Loucy (cell line): ENCODE data around the gene SOCS4.

ENCODE experiments used
- H2AFZ ChIP-seq: fragments of 200-600 bp; sonication (generic); 2 replicates; pipeline ENCODE4 v1.6.0; 2016; ENCODE audit warnings: antibody characterized with exemption, mild to moderate bottlenecking, low read length, moderate library complexity
- H3F3A ChIP-seq: fragments of 200-600 bp; 2 replicates; pipeline ENCODE4 v1.6.0; 2016; ENCODE audit warnings: antibody characterized with exemption, low read depth, mild to moderate bottlenecking
- H3K27me3 ChIP-seq: fragments of 200-600 bp; sonication (generic); 2 replicates; pipeline ENCODE4 v1.6.1; 2014; ENCODE audit warnings: low read length, mild to moderate bottlenecking; ENCODE audit not compliant: insufficient read depth, poor library complexity, severe bottlenecking
- H3K36me3 ChIP-seq: fragments of 200-600 bp; sonication (generic); 2 replicates; pipeline ENCODE4 v1.6.1; 2016; ENCODE audit warnings: low read length; ENCODE audit not compliant: insufficient read depth
- H3K4me1 ChIP-seq: fragments of 200-600 bp; sonication (generic); 2 replicates; pipeline ENCODE4 v1.5.1; 2014; ENCODE audit warnings: low read length, mild to moderate bottlenecking; ENCODE audit not compliant: insufficient read depth, poor library complexity, severe bottlenecking
- H3K4me2 ChIP-seq: fragments of 200-600 bp; sonication (generic); 2 replicates; pipeline ENCODE4 v1.6.0; 2014; ENCODE audit warnings: antibody characterized with exemption, low read length, low read depth, mild to moderate bottlenecking; ENCODE audit not compliant: poor library complexity, severe bottlenecking
- H3K4me3 ChIP-seq: fragments of 200-600 bp; sonication (generic); 2 replicates; pipeline ENCODE4 v1.5.1; 2014; ENCODE audit warnings: low read length, mild to moderate bottlenecking, mixed read lengths; ENCODE audit not compliant: poor library complexity, severe bottlenecking
- H3K79me2 ChIP-seq: fragments of 200-600 bp; sonication (generic); 2 replicates; pipeline ENCODE4 v1.6.1; 2014; ENCODE audit warnings: low read length; ENCODE audit not compliant: insufficient read depth
- H3K9ac ChIP-seq: fragments of 200-600 bp; sonication (generic); 2 replicates; pipeline ENCODE4 v1.6.0; 2014; ENCODE audit warnings: mild to moderate bottlenecking, low read depth, low read length, moderate library complexity; ENCODE audit not compliant: poor library complexity, severe bottlenecking
- H3K9me2 ChIP-seq: fragments of 200-600 bp; sonication (generic); replicated peaks from 2 replicates; pipeline ENCODE4 v1.6.1; 2016; ENCODE audit warnings: low read depth, low read length, mixed read lengths
- H3K9me3 ChIP-seq: fragments of 200-600 bp; sonication (generic); 2 replicates; pipeline ENCODE4 v1.6.1; 2014; ENCODE audit warnings: mild to moderate bottlenecking, antibody characterized with exemption, low read length, low read depth; ENCODE audit not compliant: insufficient read depth
- H4K20me1 ChIP-seq: fragments of 200-600 bp; sonication (generic); 2 replicates; pipeline ENCODE4 v1.6.0; 2014; ENCODE audit warnings: antibody characterized with exemption, low read length, mild to moderate bottlenecking; ENCODE audit not compliant: insufficient read depth, poor library complexity, severe bottlenecking
- CTCF ChIP-seq: fragments of 200-600 bp; sonication (generic); conservative IDR thresholded peaks from 2 replicates; pipeline ENCODE4 v1.5.1; 2014; ENCODE audit warnings: mild to moderate bottlenecking, antibody characterized with exemption, low read length
- EZH2phosphoT487 ChIP-seq: fragments of 200-600 bp; IDR thresholded peaks from 2 replicates; pipeline ENCODE4 v1.6.1; 2018; ENCODE audit warnings: antibody characterized with exemption, mild to moderate bottlenecking, moderate library complexity, borderline replicate concordance

Gene SOCS4

GRCh38 chr14:55065411-55065810 lies 38.4 kb downstream of the SOCS4 start:
- Histone ChIP-seq H3K4me1 (no peaks in the 10 kb centered on the region), H3K4me3 (no peak overlapping the region), H2AFZ (no peak overlapping the region), H3K36me3 (peaks cover 44% of the 10 kb centered on the region; the same call in 1 of the 2 replicates), H3K79me2 (peaks cover 22% of the 10 kb centered on the region), H3F3A (no peaks in the 10 kb centered on the region), H3K4me2 (no peak overlapping the region), H3K9me3 (no peaks in the 10 kb centered on the region), H4K20me1 (peaks cover 17% of the 10 kb centered on the region), H3K27me3 (no peaks in the 10 kb centered on the region), H3K9ac (no peak overlapping the region), H3K9me2 (no peaks in the 10 kb centered on the region)
- no peak for TF ChIP-seq EZH2phosphoT487
- TF ChIP-seq CTCF = no peak

- H3K9me3 ChIP-seq = no peaks in the 10 kb centered on the region
- H3K9ac ChIP-seq = no peak overlapping the region
- TF ChIP-seq EZH2phosphoT487 (no peak), CTCF (no peak)
- H3K36me3 ChIP-seq = peaks cover 42% of the 10 kb centered on the region; the same call in 1 of the 2 replicates
- H3K79me2 ChIP-seq = peaks cover 14% of the 10 kb centered on the region; the same call in 1 of the 2 replicates
- no peaks in the 10 kb centered on the region for H3K27me3 ChIP-seq
- no peak overlapping the region for H2AFZ ChIP-seq
- H3K4me1 ChIP-seq = no peaks in the 10 kb centered on the region
- no peaks in the 10 kb centered on the region for H3K9me2 ChIP-seq
- H3K4me2 ChIP-seq = no peak overlapping the region
- H3K4me3 ChIP-seq = no peak overlapping the region
- peaks cover 13% of the 10 kb centered on the region for H4K20me1 ChIP-seq
- H3F3A ChIP-seq = no peaks in the 10 kb centered on the region
Observed at GRCh38 chr14:55066223-55066622, 39.2 kb downstream of the SOCS4 start.

- H3K4me1 ChIP-seq = peaks cover 11% of the 10 kb centered on the region
- H3K36me3 ChIP-seq = no peaks in the 10 kb centered on the region; the same call in 1 of the 2 replicates
- no peaks in the 10 kb centered on the region for H4K20me1 ChIP-seq
- no peak for TF ChIP-seq EZH2phosphoT487
- TF ChIP-seq CTCF = no peak
- no peaks in the 10 kb centered on the region for H3K9me2 ChIP-seq
- H3K9ac ChIP-seq = no peak overlapping the region
- H2AFZ ChIP-seq = no peak overlapping the region
- H3K4me2 ChIP-seq = no peak overlapping the region
- no peaks in the 10 kb centered on the region for H3K9me3 ChIP-seq
- no peak overlapping the region for H3K4me3 ChIP-seq
- no peaks in the 10 kb centered on the region for H3K27me3 ChIP-seq
- no peaks in the 10 kb centered on the region for H3F3A ChIP-seq
- no peaks in the 10 kb centered on the region for H3K79me2 ChIP-seq
Observed at GRCh38 chr14:55070981-55071411, 44.0 kb downstream of the SOCS4 start.
